Measurements from ENCODE around the gene SOX5. TPM values are rescaled to one million over a fixed set of nuclear protein-coding genes. Genes with fewer than 3 reads are reported as not detected.
"Not testable (repeated sequence)": the region's sequence is repeated elsewhere in the genome, so short reads cannot be mapped to it uniquely, and the experiment has no call there.

Gene SOX5
- total RNA-seq, 6 experiments from 2014 or later = 14.8 to 34.3 (median 31.1) TPM

- TF ChIP-seq CTCF (IDR thresholded peaks at IDR 0.05) = no peak
- no peak for TF ChIP-seq POLR2A (IDR thresholded peaks at IDR 0.05)
- ATAC-seq (no peak), DNase-seq (no peak)
- Histone ChIP-seq H3K4me1 (no peaks in the 10 kb centered on the region), H3K9me3 (no peaks in the 10 kb centered on the region), H3K27me3 (no peaks in the 10 kb centered on the region), H3K27ac (no peak overlapping the region), H3K4me3 (no peak overlapping the region), H3K36me3 (peaks cover 0 to 14% (median under 1%) of the 10 kb centered on the region in 4 donors)
- intact Hi-C loops (cut with DNase I) = no loop called here
These were observed 416.2 kb downstream of the SOX5 start for GRCh38 chr12:23533265-23533664.

- H3K4me3 ChIP-seq = no peak overlapping the region
- no peak for TF ChIP-seq POLR2A (IDR thresholded peaks at IDR 0.05)
- no peak for TF ChIP-seq CTCF (IDR thresholded peaks at IDR 0.05)
- H3K27me3 ChIP-seq = no peaks in the 10 kb centered on the region
- 73% methylated on average over 1 of the region's 1 CpG for WGBS (ENCODE audit: insufficient coverage, low coverage, low lambda C conversion rate, missing lambda C conversion rate)
- H3K4me1 ChIP-seq = peaks cover 0 to 7% (median 0%) of the 10 kb centered on the region in 4 donors
- no peaks in the 10 kb centered on the region for H3K9me3 ChIP-seq
- ATAC-seq = no peak
- H3K36me3 ChIP-seq = no peaks in the 10 kb centered on the region
- H3K27ac ChIP-seq = no peak overlapping the region
- no peak for DNase-seq
- intact Hi-C loops (cut with DNase I) = no loop called here
These were observed 421.2 kb downstream of the SOX5 start for GRCh38 chr12:23528316-23528715.

DNA sequence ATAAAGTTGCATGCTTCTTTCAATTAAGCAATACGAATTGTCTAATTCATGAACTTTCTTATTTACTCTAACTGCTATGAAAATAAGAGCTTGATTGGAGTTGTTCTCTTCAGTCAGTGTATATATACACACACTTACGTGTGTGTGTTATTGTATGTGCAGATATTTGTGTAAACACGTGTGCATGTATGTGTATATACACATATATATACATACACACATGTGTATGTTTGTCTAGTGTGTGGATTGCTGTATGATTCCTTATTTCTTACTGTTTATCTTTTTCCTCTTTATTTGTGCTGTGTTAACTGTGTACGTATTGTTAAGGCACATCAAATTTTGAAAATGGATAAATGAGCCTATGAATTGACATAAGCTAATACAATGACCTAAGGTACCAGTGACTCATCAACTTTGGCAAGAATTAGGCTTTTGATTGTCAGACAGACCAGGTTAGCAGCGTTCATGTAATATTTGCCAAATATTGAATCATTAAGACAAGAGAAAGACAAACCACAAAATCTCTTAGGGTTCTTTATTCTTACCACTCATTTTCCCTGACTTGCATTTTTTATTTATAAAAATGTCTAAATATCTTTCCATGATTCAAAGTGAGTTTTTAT lies 423.9 kb downstream of the SOX5 start:
- intact Hi-C loops (cut with DNase I) = no loop called here
- Histone ChIP-seq H3K27ac (no peak overlapping the region), H3K36me3 (no peaks in the 10 kb centered on the region), H3K27me3 (no peaks in the 10 kb centered on the region), H3K4me3 (no peak overlapping the region), H3K9me3 (no peaks in the 10 kb centered on the region), H3K4me1 (peaks cover 0 to 7% (median 0%) of the 10 kb centered on the region in 4 donors)
- no peak for DNase-seq
- WGBS (ENCODE audit: insufficient coverage, low coverage, low lambda C conversion rate, missing lambda C conversion rate) = 34% methylated on average over 5 of the region's 5 CpGs
- peak; percentile 67 to 96 (median 82) for ATAC-seq
- TF ChIP-seq POLR2A (IDR thresholded peaks at IDR 0.05) (no peak), CTCF (IDR thresholded peaks at IDR 0.05) (no peak)

DNA sequence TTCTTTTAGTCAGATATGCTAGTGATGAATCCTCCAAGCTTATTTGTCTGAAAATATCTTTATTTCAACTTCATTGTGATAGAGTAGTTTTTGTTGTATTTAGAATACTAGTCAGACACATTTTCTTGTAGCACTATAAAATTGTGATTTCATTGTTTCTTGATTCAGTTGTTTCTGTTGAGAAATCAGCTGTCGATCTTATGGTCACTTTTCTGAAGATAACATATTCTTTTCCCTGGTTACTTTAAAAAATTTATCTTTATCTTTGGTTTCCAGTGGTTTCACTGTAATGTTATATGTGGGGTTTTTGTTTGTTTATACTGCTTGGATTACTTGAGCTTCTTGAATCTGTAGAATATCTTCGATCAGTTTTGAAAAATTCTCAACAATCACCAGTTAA lies 426.1 kb downstream of the SOX5 start:
- intact Hi-C loops (cut with DNase I) = no loop called here
- Histone ChIP-seq H3K4me1 (peaks cover 0 to 7% (median 0%) of the 10 kb centered on the region in 4 donors), H3K27me3 (no peaks in the 10 kb centered on the region), H3K27ac (no peak overlapping the region), H3K4me3 (no peak overlapping the region), H3K36me3 (no peaks in the 10 kb centered on the region), H3K9me3 (no peaks in the 10 kb centered on the region)
- no peak for ATAC-seq
- TF ChIP-seq CTCF (IDR thresholded peaks at IDR 0.05) (no peak), POLR2A (IDR thresholded peaks at IDR 0.05) (no peak)
- DNase-seq = no peak
- 73% methylated on average over 2 of the region's 2 CpGs for WGBS (ENCODE audit: insufficient coverage, low coverage, low lambda C conversion rate, missing lambda C conversion rate)

DNA sequence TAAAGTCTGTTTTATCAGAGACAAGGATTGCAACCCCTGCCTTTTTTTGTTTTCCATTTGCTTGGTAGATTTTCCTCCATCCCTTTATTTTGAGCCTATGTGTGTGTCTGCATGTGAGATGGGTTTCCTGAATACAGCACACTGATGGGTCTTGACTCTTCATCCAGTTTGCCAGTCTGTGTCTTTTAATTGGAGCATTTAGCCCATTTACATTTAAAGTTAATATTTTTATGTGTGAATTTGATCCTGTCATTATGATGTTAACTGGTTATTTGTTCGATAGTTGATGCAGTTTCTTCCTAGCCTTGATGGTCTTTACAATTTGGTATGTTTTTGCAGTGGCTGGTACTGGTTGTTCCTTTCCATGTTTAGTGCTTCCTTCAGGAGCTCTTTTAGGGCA lies 430.0 kb downstream of the SOX5 start:
- H3K4me3 ChIP-seq; H3K36me3 ChIP-seq; intact Hi-C loops (cut with DNase I); H3K4me1 ChIP-seq; H3K27me3 ChIP-seq; H3K9me3 ChIP-seq; H3K27ac ChIP-seq; DNase-seq; ATAC-seq: not testable (repeated sequence)
- 100% methylated on average over 1 of the region's 1 CpG for WGBS (ENCODE audit: insufficient coverage, low coverage, low lambda C conversion rate, missing lambda C conversion rate)

DNA sequence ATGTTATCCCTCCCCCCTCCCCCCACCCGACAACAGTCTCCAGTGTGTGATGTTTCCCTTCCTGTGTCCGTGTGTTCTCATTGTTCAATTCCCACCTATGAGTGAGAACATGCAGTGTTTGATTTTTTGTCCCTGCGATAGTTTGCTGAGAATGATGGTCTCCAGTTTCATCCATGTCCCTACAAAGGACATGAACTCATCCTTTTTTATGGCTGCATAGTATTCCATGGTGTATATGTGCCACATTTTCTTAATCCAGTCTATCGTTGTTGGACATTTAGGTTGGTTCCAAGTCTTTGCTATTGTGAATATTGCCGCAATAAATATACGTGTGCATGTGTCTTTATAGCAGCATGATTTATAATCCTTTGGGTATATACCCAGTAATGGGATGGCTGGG lies 433.7 kb downstream of the SOX5 start:
- H3K36me3 ChIP-seq; intact Hi-C loops (cut with DNase I); ATAC-seq; DNase-seq; H3K27ac ChIP-seq; H3K4me1 ChIP-seq; H3K27me3 ChIP-seq; H3K4me3 ChIP-seq; H3K9me3 ChIP-seq: not testable (repeated sequence)
- WGBS (ENCODE audit: insufficient coverage, low coverage, low lambda C conversion rate, missing lambda C conversion rate) = 75% methylated on average over 4 of the region's 6 CpGs

Data from right lobe of liver (tissue), 6 donors.